ENCODE results near the gene MYOCD. TPM values are rescaled to one million over a fixed set of nuclear protein-coding genes. Genes with fewer than 3 reads are reported as not detected.

MYOCD gene
- total RNA-seq, 1 experiment from 2014 or later: not detected

DNA sequence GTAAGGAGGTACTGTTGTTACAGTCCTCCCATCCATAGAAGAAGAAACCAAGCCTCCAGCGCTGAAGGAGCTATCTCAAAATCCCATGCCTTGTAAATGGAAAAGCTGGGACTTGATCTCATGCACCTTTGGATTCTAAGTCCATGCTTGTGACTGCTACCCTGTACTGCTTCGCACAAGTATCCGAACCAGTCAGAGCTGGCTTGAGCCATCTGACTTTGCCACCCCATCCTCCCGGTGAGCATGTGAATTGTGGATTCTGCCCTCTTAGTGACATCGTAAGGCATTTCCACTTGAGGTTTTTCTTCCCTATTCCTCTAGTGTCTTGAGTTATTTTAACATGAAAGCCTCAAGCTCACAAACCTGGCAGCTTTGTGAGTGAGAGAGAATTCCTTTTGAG is 15.3 kb downstream of the MYOCD start (continued):
- no peak for TF ChIP-seq ELF1 (IDR thresholded peaks at IDR 0.05; ENCODE audit: borderline replicate concordance, low read depth)
- TF ChIP-seq EZH2phosphoT487 (IDR thresholded peaks at IDR 0.05; ENCODE audit: borderline replicate concordance): no peak

DNA sequence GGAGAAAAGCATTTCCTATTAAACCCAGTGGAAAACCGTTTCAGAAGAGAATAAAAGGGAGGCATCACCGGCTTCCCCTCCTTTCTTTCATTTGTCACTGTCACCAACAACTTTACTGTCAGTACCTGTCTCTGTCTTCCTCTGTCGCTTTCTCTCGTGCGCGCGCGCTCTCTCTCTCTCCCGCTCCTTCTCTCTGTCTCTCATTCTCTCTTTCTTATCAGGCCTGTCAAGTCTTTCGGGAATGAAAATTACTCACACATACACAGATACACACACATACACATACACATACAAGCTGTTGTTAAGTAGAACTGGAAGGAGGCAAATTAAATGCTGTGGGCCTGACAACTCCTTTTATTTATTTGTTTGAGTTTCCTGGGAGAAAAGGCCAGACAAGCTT is 17.6 kb downstream of the MYOCD start:
- H2AFZ ChIP-seq (ENCODE audit: low read depth, low read length, poor library complexity, severe bottlenecking): no peak overlapping the region
- H3K4me2 ChIP-seq (ENCODE audit: low read length): no peak overlapping the region
- CTCF ChIA-PET: no interaction called here
- H4K20me1 ChIP-seq (ENCODE audit: insufficient read depth): no peaks in the 10 kb centered on the region
- no TSS peak for BruUV-seq (replicated peaks)
- no peaks in the 10 kb centered on the region for H3K4me1 ChIP-seq (ENCODE audit: control insufficient read depth in 1 of 2, insufficient read depth in 2 of 2, low read length in 2 of 2)
- no peaks in the 10 kb centered on the region for H3K79me2 ChIP-seq (ENCODE audit: insufficient read depth, low read length)
- H3K9ac ChIP-seq (ENCODE audit: low read length): no peak overlapping the region
- no peak for DNase-seq (ENCODE audit: low read depth, low spot score)
- RAD21 ChIA-PET (ENCODE audit: low non-redundant PET in 1 of 2, low total read pairs in 2 of 2, uncharacterized antibody in 2 of 2, unreplicated experiment in 2 of 2): no interaction called here
- H3K9me3 ChIP-seq (ENCODE audit: control insufficient read depth in 1 of 2, insufficient read depth in 1 of 2, low read depth in 1 of 2, low read length in 2 of 2): no peaks in the 10 kb centered on the region
- H3K9me2 ChIP-seq (ENCODE audit: insufficient read depth): no peaks in the 10 kb centered on the region
- no peak overlapping the region for H3K27ac ChIP-seq (ENCODE audit: low read depth, low read length)
- peaks cover 46% of the 10 kb centered on the region for H3K27me3 ChIP-seq (ENCODE audit: insufficient read depth, low read length)
- H3K36me3 ChIP-seq (ENCODE audit: control insufficient read depth in 1 of 2, insufficient read depth in 2 of 2, low read length in 2 of 2): no peaks in the 10 kb centered on the region
- POLR2A ChIA-PET: no interaction called here
- no peak for ATAC-seq
- no peak overlapping the region for H3K4me3 ChIP-seq (replicated peaks in 1 of 2; ENCODE audit: low read depth in 1 of 2, low read length in 2 of 2)
- TF ChIP-seq, protein P1, sequence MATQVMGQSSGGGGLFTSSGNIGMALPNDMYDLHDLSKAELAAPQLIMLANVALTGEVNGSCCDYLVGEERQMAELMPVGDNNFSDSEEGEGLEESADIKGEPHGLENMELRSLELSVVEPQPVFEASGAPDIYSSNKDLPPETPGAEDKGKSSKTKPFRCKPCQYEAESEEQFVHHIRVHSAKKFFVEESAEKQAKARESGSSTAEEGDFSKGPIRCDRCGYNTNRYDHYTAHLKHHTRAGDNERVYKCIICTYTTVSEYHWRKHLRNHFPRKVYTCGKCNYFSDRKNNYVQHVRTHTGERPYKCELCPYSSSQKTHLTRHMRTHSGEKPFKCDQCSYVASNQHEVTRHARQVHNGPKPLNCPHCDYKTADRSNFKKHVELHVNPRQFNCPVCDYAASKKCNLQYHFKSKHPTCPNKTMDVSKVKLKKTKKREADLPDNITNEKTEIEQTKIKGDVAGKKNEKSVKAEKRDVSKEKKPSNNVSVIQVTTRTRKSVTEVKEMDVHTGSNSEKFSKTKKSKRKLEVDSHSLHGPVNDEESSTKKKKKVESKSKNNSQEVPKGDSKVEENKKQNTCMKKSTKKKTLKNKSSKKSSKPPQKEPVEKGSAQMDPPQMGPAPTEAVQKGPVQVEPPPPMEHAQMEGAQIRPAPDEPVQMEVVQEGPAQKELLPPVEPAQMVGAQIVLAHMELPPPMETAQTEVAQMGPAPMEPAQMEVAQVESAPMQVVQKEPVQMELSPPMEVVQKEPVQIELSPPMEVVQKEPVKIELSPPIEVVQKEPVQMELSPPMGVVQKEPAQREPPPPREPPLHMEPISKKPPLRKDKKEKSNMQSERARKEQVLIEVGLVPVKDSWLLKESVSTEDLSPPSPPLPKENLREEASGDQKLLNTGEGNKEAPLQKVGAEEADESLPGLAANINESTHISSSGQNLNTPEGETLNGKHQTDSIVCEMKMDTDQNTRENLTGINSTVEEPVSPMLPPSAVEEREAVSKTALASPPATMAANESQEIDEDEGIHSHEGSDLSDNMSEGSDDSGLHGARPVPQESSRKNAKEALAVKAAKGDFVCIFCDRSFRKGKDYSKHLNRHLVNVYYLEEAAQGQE (IDR thresholded peaks at IDR 0.05; ENCODE audit: low read depth): no peak
- TF ChIP-seq CBX3 (IDR thresholded peaks at IDR 0.05; ENCODE audit: low read depth) (no peak), ZNF274 (IDR thresholded peaks at IDR 0.05; ENCODE audit: low read depth, low read length) (no peak), SP1 (IDR thresholded peaks at IDR 0.05; ENCODE audit: low read depth) (no peak), EZH2phosphoT487 (IDR thresholded peaks at IDR 0.05; ENCODE audit: borderline replicate concordance) (no peak), ZFX (IDR thresholded peaks at IDR 0.05) (no peak), SRF (IDR thresholded peaks at IDR 0.05; ENCODE audit: low read depth) (no peak), RAD21 (IDR thresholded peaks at IDR 0.05; ENCODE audit: low read depth) (no peak), POLR2A (IDR thresholded peaks at IDR 0.05; ENCODE audit: borderline replicate concordance, extremely low read depth, insufficient read depth, insufficient read length) (no peak), POLR2AphosphoS5 (IDR thresholded peaks at IDR 0.05; ENCODE audit: low read depth, low read length) (no peak)
- TF ChIP-seq, protein P2, sequence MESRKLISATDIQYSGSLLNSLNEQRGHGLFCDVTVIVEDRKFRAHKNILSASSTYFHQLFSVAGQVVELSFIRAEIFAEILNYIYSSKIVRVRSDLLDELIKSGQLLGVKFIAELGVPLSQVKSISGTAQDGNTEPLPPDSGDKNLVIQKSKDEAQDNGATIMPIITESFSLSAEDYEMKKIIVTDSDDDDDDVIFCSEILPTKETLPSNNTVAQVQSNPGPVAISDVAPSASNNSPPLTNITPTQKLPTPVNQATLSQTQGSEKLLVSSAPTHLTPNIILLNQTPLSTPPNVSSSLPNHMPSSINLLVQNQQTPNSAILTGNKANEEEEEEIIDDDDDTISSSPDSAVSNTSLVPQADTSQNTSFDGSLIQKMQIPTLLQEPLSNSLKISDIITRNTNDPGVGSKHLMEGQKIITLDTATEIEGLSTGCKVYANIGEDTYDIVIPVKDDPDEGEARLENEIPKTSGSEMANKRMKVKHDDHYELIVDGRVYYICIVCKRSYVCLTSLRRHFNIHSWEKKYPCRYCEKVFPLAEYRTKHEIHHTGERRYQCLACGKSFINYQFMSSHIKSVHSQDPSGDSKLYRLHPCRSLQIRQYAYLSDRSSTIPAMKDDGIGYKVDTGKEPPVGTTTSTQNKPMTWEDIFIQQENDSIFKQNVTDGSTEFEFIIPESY (IDR thresholded peaks at IDR 0.05; ENCODE audit: extremely low read depth, insufficient replicate concordance, low read length): no peak
- intact Hi-C loops (cut with micrococcal nuclease): no loop called here
